AG04449 (cell line): ENCODE results near the gene TLE1.

ENCODE experiments used
- CTCF ChIA-PET: fragments of 350-600 bp; formaldehyde crosslinking; extraction: SDS; loops from one replicate; lab custom pipeline; 2021; ENCODE audit warnings: antibody characterized with exemption; lab: Yijun Ruan, JAX
- POLR2A ChIA-PET: fragments of 400-600, 350-600 bp; formaldehyde crosslinking; extraction: SDS; loops from one replicate; lab custom pipeline; 2020; ENCODE audit warnings: antibody characterized with exemption, inconsistent platforms; lab: Yijun Ruan, JAX
- DNase-seq: peaks from one replicate; pipeline ENCODE4 v3.0.0-alpha.2; 2010; ENCODE audit warnings: low read depth, low spot score
- H3K4me3 ChIP-seq: 2 replicates; pipeline ENCODE4 v1.5.1; 2011; ENCODE audit warnings: low read depth, mild to moderate bottlenecking, control low read depth, low read length
- TF ChIP-seq, protein P1 (sequence below): IDR thresholded peaks from one replicate; pipeline ENCODE4 v1.5.1; 2011; ENCODE audit warnings: mild to moderate bottlenecking, moderate library complexity, low read length, control low read depth, inconsistent platforms; ENCODE audit not compliant: insufficient read depth; ENCODE audit errors: missing control alignments

Gene TLE1

DNA sequence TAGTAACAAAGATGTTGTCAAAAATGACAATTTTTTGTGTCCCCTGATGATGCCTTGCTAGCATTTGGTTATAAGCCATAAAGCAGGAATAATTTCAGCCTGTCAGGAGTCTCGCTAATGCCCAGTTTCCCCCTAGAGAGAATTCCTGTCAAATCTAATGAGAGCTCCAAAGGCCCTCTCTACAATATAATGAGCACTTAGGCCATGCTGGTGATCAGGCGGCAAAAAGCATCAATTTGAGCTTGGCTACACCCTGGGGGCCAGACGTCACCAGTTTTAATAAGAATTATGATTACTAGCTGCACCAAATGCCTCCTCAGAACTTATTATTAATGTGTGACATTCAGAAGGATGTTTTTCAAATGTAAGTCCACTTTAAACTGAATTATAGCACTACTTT, 6.1 kb downstream of the TLE1 start:
- no peak for DNase-seq
- CTCF ChIA-PET, result interaction anchor here (1.7 kb wide), 1 partner anchor 160 kb away, joined by 6 read pairs; no protein-coding TSS in a partner anchor
- POLR2A ChIA-PET, result no interaction called here
- TF ChIP-seq, protein P1, sequence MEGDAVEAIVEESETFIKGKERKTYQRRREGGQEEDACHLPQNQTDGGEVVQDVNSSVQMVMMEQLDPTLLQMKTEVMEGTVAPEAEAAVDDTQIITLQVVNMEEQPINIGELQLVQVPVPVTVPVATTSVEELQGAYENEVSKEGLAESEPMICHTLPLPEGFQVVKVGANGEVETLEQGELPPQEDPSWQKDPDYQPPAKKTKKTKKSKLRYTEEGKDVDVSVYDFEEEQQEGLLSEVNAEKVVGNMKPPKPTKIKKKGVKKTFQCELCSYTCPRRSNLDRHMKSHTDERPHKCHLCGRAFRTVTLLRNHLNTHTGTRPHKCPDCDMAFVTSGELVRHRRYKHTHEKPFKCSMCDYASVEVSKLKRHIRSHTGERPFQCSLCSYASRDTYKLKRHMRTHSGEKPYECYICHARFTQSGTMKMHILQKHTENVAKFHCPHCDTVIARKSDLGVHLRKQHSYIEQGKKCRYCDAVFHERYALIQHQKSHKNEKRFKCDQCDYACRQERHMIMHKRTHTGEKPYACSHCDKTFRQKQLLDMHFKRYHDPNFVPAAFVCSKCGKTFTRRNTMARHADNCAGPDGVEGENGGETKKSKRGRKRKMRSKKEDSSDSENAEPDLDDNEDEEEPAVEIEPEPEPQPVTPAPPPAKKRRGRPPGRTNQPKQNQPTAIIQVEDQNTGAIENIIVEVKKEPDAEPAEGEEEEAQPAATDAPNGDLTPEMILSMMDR, result no peak
- no peak overlapping the region for H3K4me3 ChIP-seq

DNA sequence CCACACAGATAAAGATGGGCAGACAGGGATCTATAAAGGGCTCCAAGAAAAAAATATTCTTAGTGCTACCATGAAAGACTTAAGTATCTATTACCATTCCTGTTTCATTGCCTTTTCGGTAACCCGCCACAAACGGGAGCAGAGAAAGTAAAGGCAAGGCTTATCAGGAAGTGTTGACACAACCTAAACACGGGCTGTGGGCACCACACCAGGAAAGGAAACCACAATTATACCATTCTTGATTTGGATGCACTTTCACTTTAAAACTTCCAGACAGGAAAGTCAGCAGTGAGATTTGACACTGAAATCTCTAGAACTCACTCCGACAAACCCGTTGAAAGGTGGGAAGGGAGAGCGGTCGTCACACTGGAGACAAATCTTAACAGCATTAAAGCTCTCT, 6.5 kb downstream of the TLE1 start:
- DNase-seq, result no peak
- ChIA-PET POLR2A (no interaction called here), CTCF (no interaction called here)
- no peak overlapping the region for H3K4me3 ChIP-seq
- TF ChIP-seq, protein P1, result no peak

DNA sequence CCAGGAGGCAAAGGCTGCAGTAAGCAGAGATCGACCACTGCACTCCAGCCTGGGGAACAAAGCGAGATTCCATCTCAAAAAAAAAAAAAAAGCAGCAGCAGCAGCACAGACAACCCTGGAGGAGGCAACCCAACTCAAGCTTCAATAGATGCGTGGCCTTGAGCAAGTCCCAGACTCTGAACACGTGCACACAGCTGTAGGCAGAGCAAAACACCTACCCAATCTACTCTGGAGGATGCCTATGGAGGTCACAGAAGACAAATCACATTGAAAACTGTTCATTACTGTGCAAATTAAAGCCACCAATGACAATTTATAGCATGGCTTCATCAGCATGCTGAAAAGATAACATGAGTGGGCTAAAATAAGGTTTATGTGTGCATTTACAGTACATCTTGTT, 7.2 kb downstream of the TLE1 start:
- H3K4me3 ChIP-seq, result no peak overlapping the region
- DNase-seq, result no peak
- CTCF ChIA-PET, result no interaction called here
- TF ChIP-seq, protein P1, result no peak
- POLR2A ChIA-PET, result no interaction called here

DNA sequence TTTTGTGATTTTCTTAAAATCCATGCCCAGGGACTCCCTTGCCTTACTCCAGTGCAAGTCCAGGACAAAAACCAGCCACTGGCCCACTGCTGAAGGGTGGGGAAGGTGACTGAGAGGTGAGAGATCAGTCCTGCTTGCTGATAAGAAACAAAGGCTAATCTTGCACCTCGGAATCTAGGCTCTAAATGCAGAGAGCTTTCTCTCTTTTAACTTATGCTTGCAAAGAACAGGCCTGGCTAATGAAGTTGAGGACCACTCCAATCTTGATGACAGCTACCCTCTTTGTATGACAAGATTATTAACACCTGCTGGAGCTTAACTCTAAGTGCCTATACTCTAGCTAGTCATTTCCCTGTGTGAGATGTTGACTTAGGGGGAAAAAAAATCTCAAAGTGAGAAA, 8.8 kb downstream of the TLE1 start:
- TF ChIP-seq, protein P1, result no peak
- CTCF ChIA-PET, result no interaction called here
- H3K4me3 ChIP-seq, result no peak overlapping the region
- POLR2A ChIA-PET, result no interaction called here
- DNase-seq, result no peak

DNA sequence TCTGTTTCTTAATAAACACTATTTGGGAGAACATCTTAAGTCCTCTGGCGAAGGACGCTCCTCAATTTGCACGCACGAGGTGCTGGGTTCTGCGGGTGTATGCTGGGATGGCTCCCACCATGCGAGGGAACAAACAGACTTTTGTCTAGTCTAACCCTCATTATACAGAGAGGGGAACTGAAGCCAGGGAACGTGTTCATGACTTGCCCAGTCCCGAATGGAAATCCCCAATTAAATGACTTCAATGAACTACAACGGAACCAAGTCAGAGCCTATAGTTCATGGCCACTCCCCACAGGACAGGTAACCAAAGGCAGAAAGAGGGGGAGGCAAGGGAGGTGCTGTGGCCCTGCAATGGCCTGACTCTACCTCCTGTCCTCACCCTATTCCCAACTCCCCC, 9.3 kb downstream of the TLE1 start:
- ChIA-PET CTCF (interaction anchor here (0.8 kb wide), 1 partner anchor 159 kb away, joined by 3 read pairs; no protein-coding TSS in a partner anchor), POLR2A (no interaction called here)
- no peak overlapping the region for H3K4me3 ChIP-seq
- TF ChIP-seq, protein P1, result no peak
- DNase-seq, result no peak

DNA sequence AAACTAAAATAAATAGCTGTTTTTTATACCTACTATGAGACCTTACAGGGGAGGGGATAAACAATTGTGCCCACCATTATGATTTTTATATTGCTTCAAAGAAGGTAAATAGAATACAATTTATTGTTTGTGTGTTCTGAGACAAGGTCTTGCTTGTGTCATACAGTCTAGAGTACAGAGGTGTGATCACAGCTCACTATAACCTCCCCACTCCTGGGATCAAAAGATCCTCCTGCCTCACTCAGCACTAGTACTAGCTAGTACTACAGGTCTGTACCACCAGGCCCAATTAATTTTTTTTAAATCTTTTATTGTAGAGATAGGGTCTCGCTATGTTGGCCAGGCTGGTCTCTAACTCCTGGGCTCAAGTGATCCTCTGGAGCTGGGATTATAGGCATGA, 11.3 kb downstream of the TLE1 start:
- ChIA-PET POLR2A (no interaction called here), CTCF (interaction anchor here (1.0 to 1.6 kb wide), 4 partner anchors 8 to 572 kb away, joined by 3 to 6 read pairs (median 4); no protein-coding TSS in a partner anchor)
- no peak for DNase-seq
- TF ChIP-seq, protein P1, result no peak
- H3K4me3 ChIP-seq, result no peak overlapping the region
